HK-2 (cell line): Measurements from ENCODE around the gene AHRR.
"Not testable (repeated sequence)": the region's sequence is repeated elsewhere in the genome, so short reads cannot be mapped to it uniquely, and the experiment has no call there.

Experiments
- DNase-seq: peaks from one replicate; pipeline ENCODE4 v3.0.0-alpha.2; 2018; ENCODE audit not compliant: unreplicated experiment

AHRR gene

GRCh38 chr5:475704-476101, 154.2 kb downstream of the AHRR start:
- no peak for DNase-seq

- no peak for DNase-seq
These were observed 154.7 kb downstream of the AHRR start for GRCh38 chr5:476102-476813.

- DNase-seq, result no peak
These were observed 155.3 kb downstream of the AHRR start for GRCh38 chr5:476814-477175.

- no peak for DNase-seq
These were observed 155.7 kb downstream of the AHRR start for GRCh38 chr5:477247-477646.

DNA sequence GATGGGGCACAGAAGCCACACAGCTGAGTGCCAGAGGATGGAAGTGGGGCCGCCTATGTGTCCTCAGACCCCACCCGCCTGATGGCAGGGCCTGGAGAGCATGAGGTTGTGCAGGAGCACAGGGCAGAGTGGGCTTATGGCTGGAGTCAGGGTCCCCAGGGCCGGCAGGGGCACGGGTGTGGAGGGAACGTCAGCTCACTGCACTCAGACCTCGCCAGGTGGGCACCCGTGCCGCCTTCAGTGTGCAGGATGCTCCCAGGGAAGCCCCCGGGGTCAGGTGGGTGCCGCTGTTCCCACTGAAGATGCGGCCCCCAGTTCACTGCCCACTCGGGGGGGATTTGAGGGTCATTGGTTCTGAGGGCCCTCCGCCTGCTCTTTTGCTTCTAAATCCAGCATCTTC, 156.4 kb downstream of the AHRR start:
- no peak for DNase-seq

GRCh38 chr5:478369-478981, 157.0 kb downstream of the AHRR start:
- DNase-seq, result no peak

GRCh38 chr5:478982-479535, 157.5 kb downstream of the AHRR start:
- DNase-seq, result no peak

GRCh38 chr5:479566-480319, 158.2 kb downstream of the AHRR start:
- DNase-seq, result no peak

DNA sequence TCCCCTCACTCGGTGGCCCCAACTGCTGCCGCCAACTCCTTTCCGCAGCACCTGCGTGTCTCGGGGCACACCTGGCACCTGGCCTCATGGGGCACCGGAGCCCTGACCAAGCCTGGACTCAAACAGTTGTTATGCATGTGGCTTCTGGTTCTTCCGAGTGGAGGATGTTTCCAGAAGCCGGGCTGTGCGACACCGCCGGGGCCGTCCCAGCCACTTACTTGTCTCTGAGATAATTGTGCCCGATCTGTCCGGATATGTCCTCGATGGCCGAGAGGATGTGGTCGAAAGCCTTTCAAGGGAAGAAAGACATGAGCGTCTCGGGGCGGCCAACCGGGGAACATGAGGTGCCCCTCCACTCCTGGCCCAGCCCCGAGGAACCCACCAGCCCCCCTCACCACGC, 159.8 kb downstream of the AHRR start:
- no peak for DNase-seq

DNA sequence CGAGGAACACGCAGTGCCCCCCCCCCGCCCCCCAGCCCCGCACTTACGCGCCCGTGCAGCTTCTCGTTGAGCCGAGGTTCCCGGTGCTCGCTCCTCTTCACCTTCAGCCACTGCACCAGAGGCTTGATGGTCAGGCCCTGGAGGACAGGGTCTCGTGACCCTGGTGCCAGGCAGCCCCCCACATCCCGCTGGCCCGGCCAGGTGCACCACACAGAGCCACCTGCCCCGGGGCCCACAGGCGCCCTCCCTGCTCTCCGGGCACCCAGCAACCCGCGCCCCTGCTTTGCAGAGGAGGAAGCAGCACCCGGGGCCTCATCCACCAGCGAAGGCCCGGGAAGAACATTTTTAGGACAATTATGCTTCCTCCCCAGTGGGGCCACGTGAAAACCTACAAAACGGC, 160.5 kb downstream of the AHRR start:
- no peak for DNase-seq

GRCh38 chr5:482506-482905, 161.0 kb downstream of the AHRR start:
- DNase-seq, result no peak

GRCh38 chr5:483011-483410, 161.5 kb downstream of the AHRR start:
- DNase-seq, result no peak

- no peak for DNase-seq
These were observed 162.1 kb downstream of the AHRR start for GRCh38 chr5:483434-484140.

- no peak for DNase-seq
These were observed 163.0 kb downstream of the AHRR start for GRCh38 chr5:484556-484955.

DNA sequence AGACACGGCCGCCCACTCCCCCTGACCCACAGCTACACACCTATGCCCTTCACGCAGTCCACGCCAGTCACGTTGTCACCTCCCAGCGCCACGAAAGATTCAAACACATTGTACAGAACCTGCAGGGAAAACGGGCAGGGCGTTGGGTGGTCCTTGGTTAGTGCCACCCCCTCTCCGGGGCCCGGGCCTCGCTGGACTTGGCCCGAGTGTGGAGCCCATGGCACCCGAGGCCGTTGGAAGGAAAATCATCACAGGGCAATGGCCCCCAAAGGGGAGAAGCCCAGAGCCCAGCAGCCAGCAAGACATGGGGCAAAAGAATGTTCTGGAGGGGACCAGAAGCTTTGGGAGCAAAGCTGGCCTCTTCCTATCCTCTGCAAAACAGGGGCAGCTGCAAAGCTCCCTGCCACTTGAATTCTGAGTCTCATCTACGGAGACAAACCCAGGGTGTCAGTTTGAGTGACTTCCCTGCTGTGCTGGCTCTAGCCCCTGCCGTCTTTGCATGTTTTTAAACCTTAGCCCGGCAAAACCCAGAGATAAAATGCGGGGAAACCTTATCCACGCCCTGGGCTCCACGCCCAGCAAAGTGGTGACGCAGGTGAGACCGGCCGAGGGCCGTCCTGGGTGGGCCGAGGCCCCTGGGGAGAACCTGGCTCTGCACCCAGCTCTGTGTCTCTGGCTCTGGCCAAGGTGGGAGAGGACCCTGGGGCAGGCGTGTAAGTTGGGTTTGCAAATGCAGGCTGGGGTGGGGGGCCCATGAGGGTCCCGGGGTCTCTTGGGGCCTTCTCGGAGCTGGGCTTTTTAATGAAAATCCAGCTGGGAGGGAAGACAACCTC, 163.8 kb downstream of the AHRR start:
- no peak for DNase-seq

- no peak for DNase-seq
These were observed 164.5 kb downstream of the AHRR start for GRCh38 chr5:485946-486491.

DNA sequence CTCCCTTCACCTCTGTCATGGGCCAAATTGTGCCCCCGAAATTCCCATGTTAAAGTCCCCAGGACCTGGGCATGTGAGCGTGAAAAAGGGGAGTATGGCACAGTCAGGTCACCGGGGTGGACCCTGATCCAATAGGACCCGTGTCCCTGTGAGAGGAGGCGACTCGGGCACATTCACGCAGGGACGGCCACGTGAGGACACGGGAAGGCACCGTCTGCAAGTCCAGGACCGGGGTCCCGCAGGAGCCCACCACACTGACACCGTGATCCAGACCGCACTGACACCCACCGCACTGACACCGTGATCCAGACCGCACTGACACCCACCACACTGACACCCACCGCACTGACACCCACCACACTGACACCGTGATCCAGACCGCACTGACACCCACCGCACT, 165.1 kb downstream of the AHRR start:
- DNase-seq, result not testable (repeated sequence)
